NOMO-1 treated with DMSO at 0.1 percent for 48 hours (cell line): ENCODE data around the gene GRID2.

Experiments
- DNase-seq: peaks from one replicate; lab custom pipeline; 2025; ENCODE audit not compliant: unreplicated experiment; lab: John Stamatoyannopoulos, UW

GRID2 gene

DNA sequence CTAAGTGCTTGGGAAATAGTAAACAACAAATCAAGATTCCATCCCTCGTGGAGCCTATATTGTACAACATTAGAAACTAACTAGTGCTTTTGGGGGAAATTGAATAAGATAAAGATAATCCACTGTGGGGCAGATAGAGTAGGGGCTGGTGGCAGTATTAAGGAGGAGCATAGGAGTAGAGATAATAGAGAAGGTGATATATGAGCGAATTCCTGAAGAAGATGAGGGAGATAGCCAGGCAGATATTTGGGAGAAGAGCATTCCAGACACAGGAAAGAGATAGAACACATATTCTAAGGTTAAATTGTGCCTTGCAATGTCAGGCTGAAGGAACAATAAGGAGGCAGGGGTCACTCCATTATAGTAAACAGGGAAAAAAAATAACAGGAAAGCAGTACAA lies 218.2 kb downstream of the GRID2 start:
- no peak for DNase-seq

DNA sequence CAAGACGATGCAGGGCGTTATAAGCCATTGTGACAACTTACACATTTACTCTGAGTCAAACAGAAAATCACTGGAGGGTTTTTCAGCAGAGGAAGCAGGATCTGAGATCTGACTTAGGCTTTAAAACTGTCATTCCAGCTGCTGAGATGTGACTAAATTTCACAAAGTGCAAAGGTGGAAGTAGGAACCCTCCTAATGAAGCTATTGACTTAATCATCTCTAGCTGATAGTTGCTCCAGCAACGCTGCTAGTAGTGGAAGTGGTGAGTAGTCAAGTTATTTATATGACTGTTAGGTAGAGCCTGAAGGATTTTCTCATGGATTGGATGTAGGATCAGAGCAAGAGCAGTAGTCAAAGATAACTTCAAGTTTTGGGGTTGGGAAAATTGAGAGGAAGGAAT lies 218.6 kb downstream of the GRID2 start:
- no peak for DNase-seq

DNA sequence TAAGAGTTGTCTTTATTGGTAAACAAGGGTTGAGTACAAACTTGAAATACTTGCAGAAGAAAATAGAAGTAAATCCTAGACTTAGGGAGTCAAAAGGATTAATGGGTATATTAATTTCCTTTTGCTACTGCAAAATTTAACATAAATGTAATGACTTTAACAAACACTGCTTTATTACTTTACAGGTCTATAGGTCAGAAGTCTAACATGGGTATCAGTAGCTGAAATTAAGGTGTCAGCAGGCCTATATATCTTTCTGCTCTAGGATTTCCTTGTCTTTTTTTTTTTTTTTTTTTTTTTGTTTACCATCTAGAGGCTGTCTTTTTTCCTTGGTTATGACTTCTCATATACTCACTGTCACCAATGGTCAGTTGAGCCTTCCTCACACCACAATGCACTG lies 220.4 kb downstream of the GRID2 start:
- no peak for DNase-seq

DNA sequence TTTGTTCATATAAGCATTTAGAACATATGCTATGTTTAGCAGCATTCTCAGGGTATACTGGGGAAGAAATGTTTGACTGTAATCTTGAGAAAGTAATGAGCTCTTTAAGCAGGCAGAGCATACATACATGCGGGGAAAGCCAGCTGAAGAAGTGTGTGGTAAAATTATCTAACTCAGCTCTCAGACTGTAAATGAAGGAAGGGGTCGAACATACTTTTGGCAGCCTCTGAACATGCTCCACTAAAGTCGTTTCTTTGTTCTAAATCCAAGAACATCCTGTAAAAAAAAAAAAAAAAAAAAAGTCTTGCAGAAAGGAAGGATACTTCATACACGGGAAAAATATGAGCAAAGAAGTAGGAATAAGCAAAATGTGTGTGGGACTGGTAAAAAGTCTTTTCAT lies 224.8 kb downstream of the GRID2 start:
- DNase-seq = no peak

DNA sequence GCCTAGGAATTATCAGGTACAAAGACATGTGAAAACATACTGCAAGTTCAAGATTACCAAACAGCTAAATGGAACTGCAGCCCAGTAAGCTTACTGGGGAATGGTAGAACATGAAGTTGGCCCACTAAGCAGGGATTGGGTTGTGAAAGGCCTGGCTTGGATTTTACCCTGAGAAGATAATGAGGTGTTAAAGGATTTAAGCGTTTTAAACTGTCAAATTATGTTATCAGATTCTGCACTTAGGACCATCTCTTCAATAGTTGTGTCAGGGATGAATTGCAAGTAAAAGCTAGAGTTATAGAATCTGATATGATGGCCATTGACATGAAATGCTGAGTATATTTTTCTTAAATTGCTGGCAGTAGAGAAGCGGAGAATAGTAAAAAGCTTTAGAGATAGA lies 225.7 kb downstream of the GRID2 start:
- DNase-seq = no peak

DNA sequence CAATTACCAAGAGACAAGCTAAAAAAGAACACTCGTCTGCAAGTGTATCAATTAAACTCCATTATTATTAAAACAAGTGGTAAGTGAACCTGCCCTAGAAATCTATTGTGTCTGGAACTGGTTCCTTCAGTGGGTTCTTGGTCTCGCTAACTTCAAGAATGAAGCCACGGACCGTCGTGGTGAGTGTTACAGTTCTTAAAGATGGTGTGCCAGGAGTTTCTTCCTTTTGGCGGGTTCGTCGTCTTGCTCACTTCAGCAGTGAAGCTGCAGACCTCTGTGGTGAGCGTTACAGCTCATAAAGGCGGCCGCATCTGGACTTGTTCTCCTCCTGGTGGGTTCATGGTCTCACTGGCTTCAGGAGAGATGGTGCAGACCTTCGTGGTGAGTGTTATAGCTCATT lies 231.8 kb downstream of the GRID2 start:
- DNase-seq = no peak

DNA sequence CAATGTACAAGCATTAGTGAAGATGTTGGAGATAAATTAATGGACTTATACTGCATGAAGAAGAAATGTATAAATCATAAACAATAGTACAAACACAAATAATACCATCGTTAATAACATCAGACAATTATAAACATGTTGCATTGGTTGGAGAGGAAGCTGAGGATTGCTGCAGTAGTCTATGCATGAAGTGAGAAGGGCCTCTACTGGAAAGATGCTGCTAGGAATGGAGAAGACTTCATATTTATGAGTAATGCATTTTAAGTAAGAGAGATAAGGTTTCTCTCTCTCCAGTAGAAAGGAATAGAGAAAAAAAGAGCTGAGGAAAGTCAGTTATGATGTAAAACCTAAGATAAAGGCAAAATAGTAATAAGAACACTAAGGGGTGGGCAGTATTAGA lies 247.8 kb downstream of the GRID2 start:
- DNase-seq = no peak

DNA sequence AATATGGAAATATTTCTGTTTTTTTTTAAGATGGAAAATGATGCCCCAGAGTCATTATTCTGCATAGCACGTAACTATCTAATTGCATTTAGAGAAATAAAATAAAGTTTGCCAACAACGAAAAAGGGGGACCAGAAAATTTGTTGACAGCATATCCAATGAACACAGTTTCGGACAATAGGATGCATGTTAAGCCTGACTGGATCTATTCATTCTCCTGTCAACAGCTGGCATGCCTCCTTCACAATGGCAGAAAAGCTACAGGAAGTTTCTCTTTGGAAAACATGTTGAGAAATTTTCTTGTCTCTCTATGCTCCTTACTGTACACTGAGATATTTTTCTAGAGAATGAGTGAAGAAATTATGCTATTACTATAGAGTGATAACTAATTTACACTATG lies 262.5 kb downstream of the GRID2 start:
- no peak for DNase-seq

DNA sequence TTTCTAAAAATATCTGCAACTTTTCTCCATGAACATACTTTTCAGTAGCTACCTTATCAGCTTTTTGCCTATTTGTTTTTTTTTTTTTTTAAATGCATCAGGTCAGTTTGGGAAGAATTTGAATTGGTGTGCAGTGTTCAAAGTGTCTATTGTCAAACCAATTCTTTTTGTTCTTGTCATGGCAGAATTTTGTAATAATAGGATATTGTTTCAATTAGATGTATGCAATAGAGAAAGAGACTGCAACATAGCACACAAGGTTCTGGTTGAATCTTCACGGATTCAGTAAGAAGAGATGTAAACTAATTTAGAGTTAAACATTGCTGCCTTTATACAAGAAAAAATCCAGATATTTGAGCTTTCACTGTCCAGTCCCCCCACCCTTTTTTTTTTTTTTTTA lies 277.1 kb downstream of the GRID2 start:
- no peak for DNase-seq

DNA sequence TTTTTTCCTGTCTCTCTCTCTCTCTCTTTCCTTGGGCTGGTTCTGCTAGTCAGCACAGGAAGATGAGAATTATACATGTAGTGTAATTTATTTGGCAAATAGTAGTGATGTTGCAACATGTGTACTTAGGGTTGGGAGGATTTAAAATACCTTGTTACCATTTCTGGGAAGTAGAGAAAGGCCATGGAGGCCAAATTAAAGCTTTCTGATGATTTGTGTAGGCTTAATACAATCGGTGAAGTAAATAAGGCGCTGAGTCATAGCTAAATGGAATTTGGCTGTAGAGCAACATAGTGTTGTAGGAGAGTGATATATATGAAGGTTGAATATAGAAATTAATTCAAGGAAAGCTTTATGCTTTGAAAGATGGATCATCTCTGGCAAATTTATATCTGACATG lies 295.3 kb downstream of the GRID2 start:
- DNase-seq = no peak

DNA sequence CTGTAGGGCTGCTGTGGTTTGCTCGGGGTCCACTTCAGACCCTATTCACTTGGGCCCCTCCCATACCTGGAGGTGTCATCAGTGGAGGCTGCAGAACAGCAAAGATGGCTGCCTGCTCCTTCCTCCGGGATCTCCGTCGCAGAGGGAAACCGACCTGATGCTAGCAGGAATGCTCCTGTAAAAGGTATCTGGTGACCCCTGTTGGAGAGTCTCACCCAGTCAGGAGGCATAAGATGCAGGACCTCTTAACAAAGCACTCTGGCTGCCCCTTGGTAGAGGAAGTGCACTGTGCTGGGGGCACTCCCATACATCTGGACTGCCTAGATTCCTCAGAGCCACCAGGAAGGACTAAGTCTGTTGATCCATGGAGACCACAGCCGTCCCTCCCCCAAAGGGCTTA lies 296.9 kb downstream of the GRID2 start:
- DNase-seq = no peak

DNA sequence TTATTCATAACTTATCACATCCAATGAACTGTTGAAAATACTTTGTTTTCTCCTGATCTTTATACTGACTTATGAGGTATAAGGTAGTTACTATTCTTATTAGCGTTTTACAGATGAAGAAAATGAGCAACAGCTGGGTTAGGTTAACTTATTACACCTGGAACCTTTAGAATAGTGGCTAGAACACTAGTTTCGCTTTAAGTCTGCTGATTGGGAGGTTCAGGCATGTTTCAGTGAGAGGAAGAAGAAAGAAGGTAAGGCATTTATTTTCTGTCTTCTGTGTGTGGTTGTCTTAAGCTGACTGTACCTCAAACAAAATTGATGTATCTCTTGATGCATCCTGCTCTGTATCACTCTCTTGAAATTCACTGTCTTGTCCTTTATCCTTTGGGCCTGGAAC lies 302.5 kb downstream of the GRID2 start:
- DNase-seq = no peak

DNA sequence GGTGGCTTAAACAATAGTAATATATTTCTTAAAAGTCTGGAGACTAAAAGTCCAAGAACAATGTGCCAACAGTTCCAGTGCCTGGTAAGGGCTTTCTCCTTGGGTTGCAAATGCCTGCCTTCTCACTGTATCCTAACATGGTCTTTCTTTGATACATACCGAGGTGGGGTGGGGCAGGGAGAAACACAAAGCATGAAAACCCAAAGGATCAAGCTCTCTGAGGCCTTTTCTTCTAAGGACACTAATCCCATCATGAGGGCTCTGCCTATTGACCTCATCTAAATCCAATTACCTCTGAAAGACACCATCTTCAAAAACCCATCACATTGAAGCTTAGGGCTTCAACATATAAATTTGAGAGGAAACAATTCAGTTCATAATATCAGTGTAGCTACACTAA lies 311.3 kb downstream of the GRID2 start:
- no peak for DNase-seq

DNA sequence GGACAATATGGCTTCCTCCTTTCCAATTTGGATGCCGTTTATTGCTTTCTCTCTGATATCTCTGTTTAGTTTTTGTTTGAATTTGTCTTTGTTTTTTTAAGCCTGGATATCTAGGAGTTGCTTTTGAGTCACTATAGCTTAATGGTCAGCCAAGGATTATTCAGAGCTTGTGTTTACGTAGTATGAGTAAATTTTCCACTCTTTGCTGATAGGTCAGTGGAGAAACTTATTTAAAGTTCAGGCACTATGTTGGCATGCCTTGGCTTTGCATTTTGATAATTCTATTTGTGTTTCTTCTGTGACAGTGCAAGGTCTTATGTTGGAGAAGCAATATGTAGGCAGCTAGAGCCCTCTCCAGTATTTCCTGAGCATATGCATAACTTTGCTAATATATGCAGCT lies 315.2 kb downstream of the GRID2 start:
- no peak for DNase-seq

DNA sequence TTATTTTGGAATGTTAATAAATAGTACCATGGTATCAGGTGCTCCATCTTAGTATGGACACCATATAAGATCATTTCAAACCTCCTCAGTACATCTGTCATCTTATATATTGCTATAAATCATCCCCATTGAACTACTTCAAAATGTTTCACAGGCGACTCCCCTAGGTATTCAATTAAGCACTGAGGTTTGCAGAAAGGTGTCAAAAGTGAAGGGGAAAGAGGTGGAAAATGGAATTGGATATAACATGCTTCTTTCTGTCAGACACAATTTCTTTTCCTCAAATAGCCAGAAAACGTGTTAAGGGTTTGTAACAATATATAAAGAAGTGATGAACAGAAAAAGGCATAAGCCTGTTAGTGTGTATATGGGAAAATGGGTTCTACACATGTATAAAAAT lies 325.5 kb downstream of the GRID2 start:
- no peak for DNase-seq

DNA sequence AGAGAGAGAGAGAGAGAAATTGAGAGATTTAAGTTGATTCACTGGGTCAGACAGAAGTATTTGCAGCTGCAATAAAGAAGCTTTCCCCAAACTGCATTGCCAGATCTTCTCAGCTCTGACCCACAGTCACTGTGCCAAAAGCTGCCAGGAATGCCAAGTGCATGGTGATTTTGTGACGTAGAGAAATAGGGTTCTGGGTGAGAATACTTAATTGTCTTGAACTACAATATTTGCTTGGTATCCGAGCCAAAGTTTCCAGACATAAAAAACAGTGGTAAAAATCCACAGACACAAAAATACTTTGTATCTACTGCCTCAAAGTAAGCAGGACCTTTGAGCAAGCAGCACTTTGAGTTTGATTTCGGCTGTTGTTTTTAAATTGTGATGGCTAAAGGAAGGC lies 331.1 kb downstream of the GRID2 start:
- DNase-seq = no peak

DNA sequence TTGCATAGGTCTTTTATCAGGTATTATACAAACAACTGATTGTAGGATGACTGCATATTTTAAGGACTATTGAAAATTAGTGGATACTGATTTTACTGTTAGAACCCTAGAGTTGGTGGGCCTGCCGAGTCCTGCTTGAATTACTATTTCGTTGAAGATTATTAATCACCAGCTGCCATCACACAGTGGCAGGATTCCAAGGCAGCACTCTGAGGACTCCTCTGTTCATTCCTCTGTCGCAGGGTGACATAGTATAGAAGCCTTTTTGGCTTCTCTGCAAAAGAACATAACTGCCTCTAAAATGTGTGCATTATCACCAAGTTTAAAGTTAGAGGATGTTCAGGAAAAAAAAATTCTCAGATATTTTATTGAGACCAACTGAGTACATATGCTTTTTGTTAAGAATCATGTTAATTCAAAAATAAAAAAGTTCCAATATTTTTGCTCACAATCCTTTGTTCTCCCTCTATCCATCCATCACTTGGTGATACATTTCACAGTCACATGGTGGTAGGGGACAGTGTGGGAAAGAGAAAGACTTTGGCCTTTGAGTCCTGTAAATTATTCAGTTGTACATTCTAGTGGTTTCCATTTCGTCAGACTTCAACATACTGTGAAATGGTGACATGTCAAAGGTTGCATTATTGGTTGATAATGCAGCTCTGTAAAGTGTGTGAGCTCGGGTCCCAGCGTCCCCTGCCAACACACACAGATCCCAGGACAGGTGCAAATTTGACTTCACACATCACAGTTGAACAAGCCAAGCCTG lies 332.5 kb downstream of the GRID2 start:
- no peak for DNase-seq

DNA sequence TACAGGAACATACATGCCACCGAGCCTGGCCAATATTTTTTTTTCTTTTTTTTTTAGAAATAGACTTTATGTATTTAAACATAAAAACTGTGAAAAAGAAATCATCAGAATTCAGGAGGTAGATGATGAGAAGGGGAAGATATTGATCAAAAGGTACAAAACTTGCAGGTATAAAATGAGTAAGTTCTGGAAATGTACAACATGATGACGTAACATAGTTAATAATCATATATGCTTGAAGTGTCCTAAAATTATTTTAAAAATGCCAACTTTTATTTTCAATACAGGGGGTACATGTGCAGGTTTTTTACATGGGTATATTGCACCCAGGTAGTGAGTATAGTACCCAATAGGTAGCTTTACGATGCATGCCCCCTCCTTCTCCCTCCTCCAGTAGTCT lies 337.6 kb downstream of the GRID2 start:
- no peak for DNase-seq

DNA sequence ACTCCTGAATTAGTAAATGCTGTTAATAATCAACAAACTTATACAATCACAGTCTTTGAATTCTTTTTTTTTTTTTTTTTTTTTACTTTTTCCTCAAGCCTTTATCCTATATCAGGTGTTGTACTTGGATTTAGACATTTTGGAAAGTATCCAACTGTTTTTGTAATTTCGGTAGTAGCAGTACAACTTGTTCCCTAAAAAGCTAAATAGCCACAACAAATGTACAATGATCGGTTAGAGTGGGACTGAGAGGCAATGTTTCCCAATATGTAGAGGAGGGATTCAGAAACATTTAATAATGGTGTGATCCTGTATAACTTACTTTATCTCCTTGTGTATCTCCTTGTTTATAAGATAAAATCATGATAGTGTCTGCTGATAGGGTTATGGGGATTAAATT lies 343.1 kb downstream of the GRID2 start:
- DNase-seq = no peak

DNA sequence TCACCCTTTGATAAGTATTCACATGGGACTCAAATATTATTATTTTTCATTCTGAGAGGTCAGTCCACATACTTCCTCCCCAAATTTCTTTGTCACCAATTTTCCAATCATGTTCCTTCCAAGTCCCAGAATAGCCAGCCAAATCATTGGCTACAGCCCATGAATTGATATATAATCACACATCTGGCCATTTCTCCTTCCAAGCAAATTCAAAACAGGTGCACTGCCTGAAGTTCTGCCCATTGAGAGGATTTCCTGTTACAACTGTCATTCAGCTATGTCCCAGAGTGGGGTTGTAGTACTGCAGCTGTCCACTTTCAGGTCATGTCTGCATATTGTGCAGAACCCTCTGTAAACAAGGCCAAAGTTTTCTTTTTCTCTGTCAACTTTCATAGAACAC lies 347.8 kb downstream of the GRID2 start:
- no peak for DNase-seq

DNA sequence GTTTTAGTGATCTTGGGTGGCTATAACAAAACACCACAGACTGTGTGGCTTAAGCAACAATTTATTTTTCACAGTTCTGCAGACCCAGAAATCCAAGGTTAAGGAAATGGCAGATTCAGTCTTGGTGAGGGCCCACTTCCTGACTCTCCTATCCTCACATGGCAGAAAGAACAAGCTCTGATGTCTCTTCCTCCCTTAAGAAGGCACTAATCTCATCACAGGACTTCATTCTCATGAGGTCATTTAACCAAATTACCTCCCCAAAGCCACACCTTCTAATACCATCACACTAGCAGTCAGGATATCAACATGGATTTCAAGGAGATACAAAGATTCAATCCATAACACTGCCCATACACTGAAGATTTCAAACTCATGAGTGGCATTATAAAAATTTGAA lies 350.3 kb downstream of the GRID2 start:
- no peak for DNase-seq

DNA sequence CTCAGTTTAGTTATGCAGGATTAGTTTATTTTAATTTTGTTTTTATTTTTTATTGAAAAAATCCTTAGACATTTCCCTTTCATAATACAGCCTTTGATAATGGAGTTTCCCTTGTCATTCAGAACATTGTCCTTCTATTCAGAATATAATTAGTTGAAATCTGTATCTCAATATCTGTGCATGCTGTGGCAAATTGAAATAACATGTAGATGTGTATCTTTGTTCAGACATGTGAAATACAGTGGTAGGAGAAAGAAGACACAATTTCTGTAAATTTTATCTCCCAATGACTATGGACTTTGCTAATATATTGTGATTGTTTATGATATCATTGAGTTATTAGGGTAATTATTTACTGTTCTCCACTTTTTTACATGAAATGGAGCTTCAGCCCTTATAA lies 353.9 kb downstream of the GRID2 start:
- no peak for DNase-seq

DNA sequence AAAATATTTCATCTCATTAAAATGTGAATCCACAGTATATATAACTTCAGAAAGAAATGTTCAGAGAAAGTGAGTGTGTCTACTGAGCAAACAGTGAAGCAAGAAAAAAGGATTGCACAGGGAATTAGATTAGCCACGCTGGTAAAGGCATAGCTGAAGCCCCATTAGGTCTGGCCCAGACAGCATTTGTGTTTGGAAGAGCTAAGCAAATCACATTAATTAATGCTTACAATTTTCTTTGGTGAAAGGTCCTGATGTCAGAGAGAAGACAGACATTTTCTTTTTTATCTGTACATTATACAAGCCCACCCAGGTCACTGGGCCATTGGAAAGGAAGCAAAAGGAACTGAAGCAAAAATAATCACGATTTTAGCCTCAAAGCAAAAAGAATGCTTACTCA lies 354.6 kb downstream of the GRID2 start:
- no peak for DNase-seq

DNA sequence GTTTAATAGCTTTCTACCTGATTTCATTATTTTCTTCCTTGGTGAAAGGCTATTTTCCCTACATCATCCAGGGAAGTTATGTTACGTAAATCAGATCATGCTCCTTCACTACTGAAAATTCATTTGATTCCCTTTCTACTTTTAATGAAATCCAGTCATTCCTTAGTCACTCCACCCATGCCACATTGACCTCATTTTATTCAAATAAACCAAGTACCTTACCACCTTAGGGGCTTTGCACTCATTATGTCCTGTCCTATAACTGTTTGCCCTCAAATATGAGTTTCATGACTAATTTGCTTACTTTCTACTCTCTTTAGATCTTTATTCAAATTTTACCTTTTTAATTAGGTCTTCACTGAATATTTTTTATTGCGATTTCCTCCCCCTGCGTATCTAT lies 374.0 kb downstream of the GRID2 start:
- DNase-seq = no peak
